Osteoblast (primary cell): ENCODE measurements around the gene LYRM2. TPM values are rescaled to one million over a fixed set of nuclear protein-coding genes. Genes with fewer than 3 reads are reported as not detected.

Source experiments
- DNase-seq: peaks from one replicate; pipeline ENCODE4 v3.0.0; 2011; ENCODE audit warnings: low spot score, mixed read lengths; ENCODE audit not compliant: insufficient read length; ENCODE audit errors: missing footprints
- H2AFZ ChIP-seq: 2 replicates; pipeline ENCODE4 v1.6.0; 2011; ENCODE audit warnings: mild to moderate bottlenecking, low read length
- H3K27ac ChIP-seq: 2 replicates; pipeline ENCODE4 v1.5.1; 2011; ENCODE audit warnings: mild to moderate bottlenecking, low read depth, low read length, moderate library complexity
- H3K27me3 ChIP-seq: 2 replicates; pipeline ENCODE4 v1.6.0; 2012; ENCODE audit warnings: mild to moderate bottlenecking, control low read depth, inconsistent platforms, low read length, moderate library complexity; ENCODE audit not compliant: insufficient read depth
- H3K36me3 ChIP-seq: 2 replicates; pipeline ENCODE4 v1.5.1; 2011; ENCODE audit warnings: mild to moderate bottlenecking, low read length, control low read depth, moderate library complexity; ENCODE audit not compliant: insufficient read depth
- H3K4me1 ChIP-seq: 2 replicates; pipeline ENCODE4 v1.5.1; 2011; ENCODE audit warnings: mild to moderate bottlenecking, low read length, control low read depth, moderate library complexity; ENCODE audit not compliant: insufficient read depth
- H3K4me2 ChIP-seq: 2 replicates; pipeline ENCODE4 v1.6.0; 2011; ENCODE audit warnings: mild to moderate bottlenecking, low read length; ENCODE audit not compliant: insufficient read depth
- H3K4me3 ChIP-seq: fragments of 200-600 bp; sonication (generic); 3 replicates; pipeline ENCODE4 v1.5.1; 2012; ENCODE audit warnings: mild to moderate bottlenecking, low read length, inconsistent platforms; ENCODE audit not compliant: insufficient read depth
- H3K79me2 ChIP-seq: 2 replicates; pipeline ENCODE4 v1.6.0; 2012; ENCODE audit warnings: mild to moderate bottlenecking, low read length, control low read depth, inconsistent platforms; ENCODE audit not compliant: insufficient read depth
- H3K9me3 ChIP-seq: 2 replicates; pipeline ENCODE4 v1.5.1; 2011; ENCODE audit warnings: low read depth, low read length, control low read depth
- H4K20me1 ChIP-seq: 2 replicates; pipeline ENCODE4 v1.6.0; 2012; ENCODE audit warnings: mild to moderate bottlenecking, low read length, control low read depth; ENCODE audit not compliant: insufficient read depth
- CTCF ChIP-seq: IDR thresholded peaks from 2 replicates; pipeline ENCODE4 v1.5.1; 2011; ENCODE audit warnings: mild to moderate bottlenecking, low read depth, low read length, moderate library complexity; ENCODE audit errors: extremely low read depth
- total RNA-seq: library from RNA; depleted of rRNA; stranded (reverse); fragments of >200 nt; gene quantifications from 2 replicates; pipeline ENCODE4 v1.2.3, GENCODE V29; 2012

LYRM2 gene
- total RNA-seq, 1 donor, result 24.6 TPM

GRCh38 chr6:89522778-89523177 lies 115.8 kb downstream of the LYRM2 start:
- Histone ChIP-seq H4K20me1 (no peaks in the 10 kb centered on the region), H3K36me3 (no peaks in the 10 kb centered on the region), H3K79me2 (no peaks in the 10 kb centered on the region), H3K27ac (no peak overlapping the region), H3K4me3 (no peak overlapping the region), H3K27me3 (no peaks in the 10 kb centered on the region), H3K9me3 (no peaks in the 10 kb centered on the region), H2AFZ (no peak overlapping the region), H3K4me1 (no peaks in the 10 kb centered on the region), H3K4me2 (no peak overlapping the region)
- DNase-seq, result no peak
- TF ChIP-seq CTCF, result no peak

GRCh38 chr6:89520736-89521135 lies 117.8 kb downstream of the LYRM2 start:
- H2AFZ ChIP-seq, result no peak overlapping the region
- no peak overlapping the region for H3K4me3 ChIP-seq
- no peaks in the 10 kb centered on the region for H4K20me1 ChIP-seq
- H3K9me3 ChIP-seq, result no peaks in the 10 kb centered on the region
- no peaks in the 10 kb centered on the region for H3K36me3 ChIP-seq
- DNase-seq, result no peak
- no peaks in the 10 kb centered on the region for H3K27me3 ChIP-seq
- H3K79me2 ChIP-seq, result no peaks in the 10 kb centered on the region
- H3K4me2 ChIP-seq, result no peak overlapping the region
- H3K27ac ChIP-seq, result no peak overlapping the region
- TF ChIP-seq CTCF, result no peak
- no peaks in the 10 kb centered on the region for H3K4me1 ChIP-seq

- TF ChIP-seq CTCF, result no peak
- Histone ChIP-seq H3K79me2 (no peaks in the 10 kb centered on the region), H3K27me3 (no peaks in the 10 kb centered on the region), H3K9me3 (no peaks in the 10 kb centered on the region), H3K36me3 (no peaks in the 10 kb centered on the region), H3K4me1 (no peaks in the 10 kb centered on the region), H3K4me3 (no peak overlapping the region), H4K20me1 (no peaks in the 10 kb centered on the region), H2AFZ (no peak overlapping the region), H3K27ac (no peak overlapping the region), H3K4me2 (no peak overlapping the region)
- DNase-seq, result no peak
These were observed 120.0 kb downstream of the LYRM2 start for GRCh38 chr6:89518352-89519055.

Other genes starting within 250 kb of the LYRM2 start
- 3.3 and 4.7 TPM in 2 replicates for gene RRAGD, start 226.5 kb downstream of the LYRM2 start, total RNA-seq
- gene ANKRD6, start 205.6 kb downstream of the LYRM2 start, total RNA-seq, result 11.2 and 11.5 TPM in 2 replicates
- 21.2 and 21.4 TPM in 2 replicates for gene MDN1, start 181.0 kb upstream of the LYRM2 start, total RNA-seq
- gene CASP8AP2, start 191.1 kb upstream of the LYRM2 start, total RNA-seq, result 13.0 and 14.4 TPM in 2 replicates